Measurements from ENCODE around the gene ANXA10.

DNA sequence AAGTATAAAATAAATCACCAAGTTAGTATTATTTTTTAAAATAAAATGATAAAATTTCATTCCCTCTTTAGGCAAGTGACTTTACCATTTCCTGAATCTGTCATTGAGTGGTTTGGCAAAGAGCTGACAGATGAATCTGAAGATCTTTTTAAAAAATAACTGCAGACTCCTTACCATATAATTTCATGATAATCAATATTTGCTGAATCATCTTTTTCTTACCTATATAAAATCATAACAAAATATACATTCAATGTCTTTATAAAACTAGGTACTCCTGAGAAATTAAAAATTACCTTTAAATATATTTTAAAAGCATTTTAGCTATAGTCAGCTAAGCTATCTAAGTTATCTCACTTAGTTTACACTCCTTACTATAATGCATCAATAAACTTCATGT, 17.2 kb downstream of the ANXA10 start:
- TF ChIP-seq CTCF (IDR thresholded peaks at IDR 0.05; ENCODE audit: extremely low read depth in 1 of 2, insufficient read depth in 1 of 2, low read depth in 1 of 2, low read length in 2 of 2) (no peak), FOS (IDR thresholded peaks at IDR 0.05; ENCODE audit: borderline replicate concordance, insufficient read depth, low read length) (no peak)
